Measurements from ENCODE around the gene RPL36.

The RPL36 gene

DNA sequence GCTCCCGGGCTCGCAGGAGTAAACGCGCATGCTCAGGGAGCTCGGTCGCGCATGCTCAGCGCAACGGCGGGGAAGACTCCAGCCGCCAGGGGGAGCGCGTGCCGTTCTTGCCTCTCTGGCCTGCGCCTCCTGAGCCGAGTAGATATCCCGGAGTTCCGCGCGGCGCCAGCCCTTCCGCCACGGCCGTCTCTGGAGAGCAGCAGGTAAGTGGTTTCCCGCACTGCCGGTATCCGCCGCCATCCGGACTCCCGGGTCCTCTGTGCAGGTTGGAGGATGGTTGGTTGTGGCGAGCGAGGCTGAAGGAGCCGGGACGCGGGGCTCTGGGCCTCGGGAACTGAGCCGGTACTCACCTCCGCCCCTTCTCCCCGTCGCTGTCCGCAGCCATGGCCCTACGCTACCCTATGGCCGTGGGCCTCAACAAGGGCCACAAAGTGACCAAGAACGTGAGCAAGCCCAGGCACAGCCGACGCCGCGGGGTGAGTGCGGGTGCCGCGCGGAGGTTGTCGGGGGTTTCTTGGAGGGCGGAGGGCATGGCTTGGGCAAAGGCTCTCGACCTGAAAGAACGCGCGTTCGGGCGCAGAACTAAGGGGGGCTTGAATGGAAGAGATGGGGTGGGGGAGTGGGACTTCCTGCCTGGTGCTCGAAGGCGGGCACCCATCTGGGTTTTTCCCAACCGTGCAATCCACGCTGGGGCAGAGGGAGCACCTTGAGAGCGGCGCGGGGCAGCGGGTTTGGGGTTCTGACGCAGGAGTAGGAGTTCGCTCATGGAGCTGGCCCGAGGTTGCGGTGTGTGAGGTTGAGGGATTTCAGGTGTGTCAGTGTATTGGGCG lies at the start of gene RPL36:
TSS of gene RPL36 (plus strand) at position 171 of the 830 bp plus-strand sequence. CDS start at position 384, 213 bp downstream.
- peak; percentile 98 for DNase-seq (ENCODE audit: low spot score)

- no peak for DNase-seq (ENCODE audit: low spot score)
These were observed 48.9 kb upstream of the RPL36 start for GRCh38 chr19:5641171-5641570.

DNA sequence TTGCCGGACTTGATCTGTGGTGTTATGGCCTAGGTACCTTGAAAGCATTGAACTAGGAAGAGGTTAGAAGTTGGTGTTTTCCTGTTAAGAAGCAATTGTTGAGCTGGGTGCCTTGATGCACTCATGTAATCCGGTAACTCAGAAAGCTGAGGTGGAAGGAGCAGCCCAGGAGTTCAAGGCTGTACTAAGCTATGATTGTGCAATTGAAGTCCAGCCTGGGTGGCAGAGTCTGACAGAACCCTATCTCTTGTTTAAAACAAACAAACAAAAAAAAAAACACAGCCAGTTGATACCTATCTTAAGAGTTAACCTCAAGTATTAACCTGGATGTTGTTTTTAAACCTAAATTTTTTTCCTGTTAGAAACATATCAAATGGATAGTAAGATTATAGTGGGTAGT lies 47.9 kb upstream of the RPL36 start:
- DNase-seq (ENCODE audit: low spot score): no peak

GRCh38 chr19:5643060-5643459 lies 47.0 kb upstream of the RPL36 start:
- DNase-seq (ENCODE audit: low spot score): no peak

DNA sequence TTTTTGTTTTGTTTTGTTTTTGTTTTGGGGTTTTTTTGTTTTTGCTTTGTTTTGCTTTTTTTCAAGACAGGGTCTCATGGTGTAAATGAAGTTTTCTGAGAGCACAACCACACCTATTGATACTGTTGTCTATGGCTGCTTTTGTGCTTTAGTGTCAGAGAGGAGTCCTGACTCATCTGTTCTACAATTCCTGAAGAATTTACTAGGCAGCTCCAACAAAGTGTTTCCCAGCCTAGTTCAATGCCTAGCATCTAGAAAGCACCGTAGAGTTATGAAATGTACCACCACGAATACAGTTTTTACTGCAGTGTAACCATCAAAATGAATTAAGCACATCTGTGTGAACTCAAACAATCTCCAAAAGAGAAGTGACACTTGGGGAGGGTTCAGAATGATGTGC lies 46.1 kb upstream of the RPL36 start:
- DNase-seq (ENCODE audit: low spot score): peak; percentile 44

DNA sequence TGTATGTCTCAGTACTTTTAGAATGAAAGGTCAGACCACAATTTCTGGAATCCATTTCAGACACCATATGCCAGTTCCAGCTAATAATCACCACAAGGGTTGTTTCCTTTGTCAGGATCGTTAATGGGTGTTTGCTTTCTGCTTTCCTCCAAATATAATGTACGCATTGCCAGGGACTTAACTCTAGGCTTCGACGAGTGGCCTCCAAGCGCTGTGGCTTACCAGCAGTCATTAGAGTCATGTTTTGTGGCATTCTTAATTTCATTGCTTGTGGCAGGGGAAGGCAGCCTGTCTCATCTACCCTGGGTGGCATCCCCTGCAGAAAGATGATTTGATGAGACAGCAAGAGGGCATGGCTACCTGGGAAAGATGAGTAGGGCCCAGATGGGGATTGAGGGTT lies 44.7 kb upstream of the RPL36 start:
- DNase-seq (ENCODE audit: low spot score): no peak

DNA sequence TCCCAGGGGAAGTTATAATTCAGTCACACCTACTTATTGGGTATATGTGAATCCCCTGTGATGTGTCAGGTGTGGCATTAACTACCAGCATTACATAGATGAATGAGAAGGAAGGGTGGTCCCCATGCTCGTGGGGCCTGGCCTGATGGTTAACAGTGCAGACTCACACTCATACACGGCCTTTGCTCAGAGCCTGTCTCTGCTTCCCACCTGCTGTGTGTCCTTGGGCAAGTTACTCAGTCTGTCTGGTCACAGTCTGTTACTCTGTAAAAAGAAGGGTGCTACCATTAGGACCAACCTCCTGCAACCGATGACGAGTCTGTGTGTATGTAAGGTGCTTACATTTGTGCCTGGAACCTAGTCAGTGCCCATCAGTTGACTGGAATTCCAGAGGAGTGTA lies 43.4 kb upstream of the RPL36 start:
- DNase-seq (ENCODE audit: low spot score): no peak

DNA sequence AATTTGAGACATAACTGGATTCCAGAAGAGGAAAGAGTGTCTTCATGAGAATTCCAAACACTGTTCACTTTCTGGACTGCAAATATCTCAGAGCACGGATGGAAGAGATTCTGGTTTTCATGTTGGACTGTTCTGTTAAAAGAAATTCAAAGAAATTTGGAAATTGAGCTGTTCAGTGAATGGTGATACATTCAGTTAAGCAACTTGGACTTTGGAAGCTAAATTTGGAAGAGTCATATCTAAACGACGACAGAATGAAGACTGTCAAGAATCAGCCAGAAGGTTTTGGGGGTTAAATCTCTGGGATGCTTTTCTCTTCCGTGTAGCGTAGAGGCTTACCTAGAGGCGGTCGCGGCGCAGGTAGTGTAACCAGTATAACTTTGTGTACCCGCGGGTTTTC lies 41.6 kb upstream of the RPL36 start:
- DNase-seq (ENCODE audit: low spot score): no peak

GRCh38 chr19:5651361-5651760 lies 38.7 kb upstream of the RPL36 start:
- no peak for DNase-seq (ENCODE audit: low spot score)

- no peak for DNase-seq (ENCODE audit: low spot score)
These were observed 37.8 kb upstream of the RPL36 start for GRCh38 chr19:5652261-5652660.

DNA sequence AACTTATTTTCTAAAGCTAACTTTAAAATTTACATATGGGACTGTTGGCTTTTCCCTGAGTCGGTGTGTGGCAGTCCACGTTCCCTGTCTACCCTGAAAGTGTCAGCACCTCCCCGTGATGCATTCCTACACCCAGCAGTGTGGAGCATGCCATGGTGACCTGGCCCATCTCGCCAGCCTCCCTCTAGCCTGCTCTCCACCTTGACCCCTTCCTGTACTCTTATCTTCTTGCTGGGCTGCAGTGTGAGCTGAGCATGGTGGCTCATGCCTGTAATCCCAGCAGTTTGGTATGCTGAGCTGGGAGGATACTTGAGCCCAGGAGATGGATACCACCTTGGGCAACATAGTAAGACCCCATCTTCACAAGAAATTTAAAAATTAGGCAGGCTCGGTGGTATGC lies 35.2 kb upstream of the RPL36 start:
- no peak for DNase-seq (ENCODE audit: low spot score)

GRCh38 chr19:5655412-5655811 lies 34.7 kb upstream of the RPL36 start:
- no peak for DNase-seq (ENCODE audit: low spot score)

- no peak for DNase-seq (ENCODE audit: low spot score)
These were observed 28.6 kb upstream of the RPL36 start for GRCh38 chr19:5661483-5661882.

- DNase-seq (ENCODE audit: low spot score): no peak
These were observed 26.2 kb upstream of the RPL36 start for GRCh38 chr19:5663904-5664303.

GRCh38 chr19:5664515-5664914 lies 25.6 kb upstream of the RPL36 start:
- no peak for DNase-seq (ENCODE audit: low spot score)

- peak; percentile 51 for DNase-seq (ENCODE audit: low spot score)
These were observed 24.1 kb upstream of the RPL36 start for GRCh38 chr19:5665781-5666513.

- DNase-seq (ENCODE audit: low spot score): no peak
These were observed 23.0 kb upstream of the RPL36 start for GRCh38 chr19:5666921-5667610.

- no peak for DNase-seq (ENCODE audit: low spot score)
These were observed 22.3 kb upstream of the RPL36 start for GRCh38 chr19:5667751-5668271.

GRCh38 chr19:5669212-5669611 lies 20.9 kb upstream of the RPL36 start:
- DNase-seq (ENCODE audit: low spot score): no peak

DNA sequence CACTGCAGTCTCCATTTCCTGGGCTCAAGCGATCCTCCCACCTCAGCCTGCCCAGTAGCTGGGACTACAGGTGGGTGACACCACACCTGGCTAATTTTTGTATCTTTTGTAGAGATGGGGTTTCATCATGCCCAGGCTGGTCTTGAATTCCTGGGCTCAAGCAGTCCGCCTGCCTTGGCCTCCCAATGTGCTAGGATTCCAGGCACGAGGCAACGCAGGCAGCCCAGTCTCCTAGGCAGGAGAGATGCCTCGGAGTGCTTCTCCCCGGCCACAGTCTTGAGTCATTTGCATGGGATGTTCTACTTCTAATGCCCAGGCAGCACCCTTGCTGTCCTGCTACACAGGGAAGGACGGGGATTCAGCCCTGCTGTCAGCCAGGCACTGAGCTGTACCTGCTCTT lies 18.5 kb upstream of the RPL36 start:
- DNase-seq (ENCODE audit: low spot score): no peak

DNA sequence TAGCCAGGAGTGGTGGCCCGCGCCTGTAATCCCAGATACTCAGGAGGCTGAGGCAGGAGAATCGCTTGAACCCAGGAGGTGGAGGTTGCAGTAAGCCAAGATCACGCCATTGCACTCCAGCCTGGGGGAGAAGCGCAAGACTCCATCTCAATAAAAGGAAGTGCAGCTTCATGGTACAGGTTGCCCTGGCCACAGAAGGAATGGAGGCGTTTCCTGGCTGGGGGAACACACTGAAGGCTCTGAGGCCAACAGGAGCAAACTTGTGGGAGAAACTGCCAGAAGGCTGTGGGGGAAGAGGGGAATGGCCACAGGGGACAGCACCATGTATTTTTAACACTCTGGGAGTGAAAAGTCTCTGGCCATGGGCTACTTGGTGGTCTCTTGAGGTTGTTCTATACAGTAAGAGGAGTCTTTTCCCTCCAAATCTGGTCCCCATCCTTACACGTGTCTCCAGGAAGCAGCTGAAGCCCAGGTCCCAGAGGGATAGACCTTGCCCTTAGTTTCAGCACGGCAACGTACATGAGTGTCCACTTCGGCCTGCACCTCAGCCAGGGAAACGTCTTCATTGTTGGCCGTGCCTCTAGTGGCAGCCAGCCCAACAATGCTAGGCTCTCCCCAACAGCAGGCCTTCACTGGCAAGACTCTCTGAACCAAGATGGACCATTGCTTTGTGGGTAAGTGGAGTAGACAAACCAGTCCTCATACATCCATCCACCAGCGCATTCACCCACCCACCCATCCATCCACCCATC lies 17.2 kb upstream of the RPL36 start:
- no peak for DNase-seq (ENCODE audit: low spot score)

GRCh38 chr19:5673752-5674151 lies 16.3 kb upstream of the RPL36 start:
- DNase-seq (ENCODE audit: low spot score): no peak
